GM18951 (cell line): ENCODE results near the gene PARG.

Source experiments
- POLR2A ChIP-seq: IDR thresholded peaks from 4 replicates; pipeline ENCODE4 v1.6.1; 2011; ENCODE audit warnings: mild to moderate bottlenecking; ENCODE audit not compliant: insufficient read length, insufficient read depth; ENCODE audit errors: extremely low read depth
- in situ Hi-C: fragments of 300-500 bp; cut with MboI; formaldehyde crosslinking; loops from one replicate; pipeline ENCODE4 v1.12.0; 2022; ENCODE audit warnings: low sequenced_read_pairs, mixed read lengths, inconsistent platforms; ENCODE audit not compliant: unreplicated experiment

Gene PARG

GRCh38 chr10:49841615-49842332 lies 100.1 kb downstream of the PARG start:
- in situ Hi-C loops, result no loop called here
- TF ChIP-seq POLR2A, result no peak

DNA sequence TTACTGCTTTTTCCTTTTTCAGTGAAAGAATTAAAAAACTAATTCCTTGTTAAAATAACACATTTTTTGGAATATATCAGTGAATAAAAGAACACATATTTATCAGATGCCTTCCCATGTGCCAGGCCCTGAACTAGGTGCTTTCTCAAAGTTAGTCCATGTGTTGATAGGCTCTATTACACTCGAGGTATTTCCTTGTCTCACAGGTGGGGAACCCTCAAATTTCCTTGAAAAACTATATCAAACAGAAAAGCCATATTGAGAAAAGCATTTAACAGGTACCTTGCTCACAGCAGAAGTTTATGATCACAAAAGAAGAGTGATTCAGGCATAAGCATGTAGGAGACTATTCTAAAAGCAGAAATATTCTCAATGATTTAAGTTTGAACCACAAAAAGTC lies 104.1 kb downstream of the PARG start:
- in situ Hi-C loops, result no loop called here
- no peak for TF ChIP-seq POLR2A

- TF ChIP-seq POLR2A, result no peak
- in situ Hi-C loops, result no loop called here
Measured at GRCh38 chr10:49837051-49837478, 104.8 kb downstream of the PARG start.

DNA sequence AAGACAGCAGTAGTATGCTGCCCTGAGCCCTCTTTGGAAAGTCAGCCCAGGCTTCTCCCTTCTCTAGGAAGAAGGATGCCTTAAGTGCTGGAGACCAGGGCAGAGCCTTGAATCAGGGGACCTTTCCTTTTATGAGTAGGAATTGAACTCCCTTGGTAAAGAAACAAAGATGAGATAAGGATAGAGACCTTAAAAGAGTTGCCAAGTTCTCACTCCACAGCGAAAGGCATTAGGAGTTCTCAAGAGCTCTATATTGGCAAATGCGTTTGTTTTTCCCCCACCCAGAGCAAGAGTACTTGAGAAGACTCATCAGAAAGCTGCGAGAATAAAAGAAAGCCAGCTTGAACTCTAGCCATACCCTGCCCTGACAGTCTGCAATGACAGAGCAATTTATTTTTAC lies 106.9 kb downstream of the PARG start:
- in situ Hi-C loops, result no loop called here
- TF ChIP-seq POLR2A, result no peak

- no peak for TF ChIP-seq POLR2A
- in situ Hi-C loops, result no loop called here
Measured at GRCh38 chr10:49834201-49834600, 107.6 kb downstream of the PARG start.

- in situ Hi-C loops, result no loop called here
- no peak for TF ChIP-seq POLR2A
Measured at GRCh38 chr10:49833168-49833567, 108.7 kb downstream of the PARG start.

- no peak for TF ChIP-seq POLR2A
- in situ Hi-C loops, result no loop called here
Measured at GRCh38 chr10:49831352-49832035, 110.3 kb downstream of the PARG start.

DNA sequence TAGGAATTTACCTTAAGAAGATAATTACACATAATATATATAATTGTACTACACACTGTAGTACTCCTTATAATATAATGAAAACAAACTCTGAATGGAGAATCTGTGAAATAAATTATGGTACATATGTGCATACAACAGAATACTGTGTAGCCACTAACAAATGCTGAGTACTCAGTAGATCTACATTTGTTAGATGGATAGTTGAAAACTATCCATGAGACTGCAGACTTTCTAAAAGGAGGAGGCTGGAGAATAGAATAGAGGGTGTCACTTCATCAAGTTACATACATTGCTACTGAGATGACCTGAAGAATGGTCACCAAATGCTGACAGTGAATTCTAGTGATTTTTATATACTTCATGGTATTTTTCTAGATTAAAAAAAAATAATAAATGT lies 111.0 kb downstream of the PARG start:
- in situ Hi-C loops, result no loop called here
- no peak for TF ChIP-seq POLR2A

GRCh38 chr10:49830016-49830415 lies 111.8 kb downstream of the PARG start:
- no peak for TF ChIP-seq POLR2A
- in situ Hi-C loops, result no loop called here

DNA sequence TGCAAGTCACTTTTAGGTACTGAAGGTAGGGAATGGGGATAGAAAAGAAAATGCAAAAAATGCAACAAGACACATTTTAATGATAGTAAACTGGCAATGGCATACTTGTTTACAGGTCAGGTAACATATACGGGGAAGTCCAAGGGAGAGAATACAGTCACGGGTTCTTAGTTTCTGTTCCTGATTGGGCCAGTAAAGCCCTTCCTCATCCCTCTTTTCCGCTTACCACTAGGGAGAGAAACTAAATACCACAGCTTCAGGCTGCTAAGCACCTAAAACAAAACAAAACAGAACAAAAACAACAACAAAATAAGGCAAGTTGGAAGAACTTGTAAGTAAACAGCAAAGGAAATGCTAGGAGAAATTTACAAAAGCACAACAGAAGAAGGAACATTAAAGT lies 114.5 kb downstream of the PARG start:
- TF ChIP-seq POLR2A, result no peak
- in situ Hi-C loops, result no loop called here

- TF ChIP-seq POLR2A, result no peak
- in situ Hi-C loops, result no loop called here
Measured at GRCh38 chr10:49819234-49819958, 122.4 kb downstream of the PARG start.

DNA sequence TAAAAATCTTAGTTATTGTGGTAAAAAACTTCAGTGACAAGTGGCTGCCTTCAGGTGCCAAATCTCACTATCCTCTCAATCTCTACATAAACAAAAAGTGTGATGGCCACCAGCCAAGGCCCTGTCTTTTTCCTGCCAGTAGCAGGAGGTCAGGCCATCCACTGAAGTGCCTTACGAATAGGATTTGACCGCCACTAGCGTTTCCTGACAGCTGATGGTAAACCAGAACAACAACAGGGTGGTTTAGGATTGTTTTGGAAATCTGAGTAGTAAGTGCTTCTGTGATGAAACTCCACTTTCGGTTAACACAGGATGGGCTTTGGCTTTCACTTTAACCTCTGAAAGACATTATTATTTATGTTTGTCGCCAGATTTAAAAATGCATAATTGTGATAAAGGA lies 124.0 kb downstream of the PARG start:
- TF ChIP-seq POLR2A, result no peak
- in situ Hi-C loops, result no loop called here

- no peak for TF ChIP-seq POLR2A
- in situ Hi-C loops, result no loop called here
Measured at GRCh38 chr10:49803988-49804387, 137.8 kb downstream of the PARG start.

DNA sequence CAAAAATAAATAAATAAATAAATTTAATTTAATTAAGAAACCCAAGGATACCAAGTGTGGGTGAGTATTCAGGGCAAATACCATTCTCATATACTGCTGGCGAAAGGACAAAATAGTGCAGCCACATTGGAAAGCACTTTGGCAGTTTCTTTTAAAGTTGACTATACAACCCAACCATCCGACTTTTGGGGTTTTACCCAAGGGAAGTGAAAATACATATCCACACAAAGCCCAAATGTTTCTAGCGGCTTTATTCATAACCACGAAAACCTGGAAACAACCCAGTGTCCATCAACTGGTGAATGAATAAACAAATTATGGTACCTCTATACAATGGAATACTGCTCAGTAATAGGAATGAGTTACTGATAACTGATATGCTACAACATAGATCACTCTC lies 143.6 kb downstream of the PARG start:
- TF ChIP-seq POLR2A, result no peak
- in situ Hi-C loops, result no loop called here
